HCT116 (cell line): ENCODE data around the gene TCOF1. TPM values are rescaled to one million over a fixed set of nuclear protein-coding genes. Genes with fewer than 3 reads are reported as not detected.

Source experiments
- ATAC-seq: fragments of 200-7000 bp; cut with Tn5 transposase; 2 replicates; pipeline ENCODE4 v1.9.1; 2020; ENCODE audit warnings: mild to moderate bottlenecking, moderate library complexity
- BruUV-seq: library from RNA; stranded (reverse); fragments of 400-500 nt; replicated peaks from 2 replicates; lab custom pipeline; 2021; lab: Mats Ljungman, UMichigan
- CTCF ChIA-PET: fragments of 300-600 bp; sonication (Branson Sonifier 250); formaldehyde crosslinking; loops from one replicate; lab custom pipeline; 2021; ENCODE audit warnings: antibody characterized with exemption; lab: Charles Lee
- POLR2A ChIA-PET: fragments of 300-600, 350-600 bp; sonication (Branson Sonifier 250); formaldehyde crosslinking; loops from one replicate; lab custom pipeline; 2021; ENCODE audit warnings: antibody characterized with exemption; lab: Charles Lee
- RAD21 ChIA-PET, 2 experiments: fragments of 300-600 bp; sonication (Branson Sonifier 250); formaldehyde crosslinking; loops; one replicate each; lab custom pipeline; 2023; ENCODE audit warnings: low total read pairs in 2 of 2; ENCODE audit not compliant: uncharacterized antibody in 2 of 2, unreplicated experiment in 2 of 2, low non-redundant PET in 1 of 2; lab: Charles Lee
- DNase-seq: peaks from one replicate; pipeline ENCODE4 v3.0.0-alpha.2; 2010; ENCODE audit warnings: low read depth, low spot score
- H2AFZ ChIP-seq: fragments of 200-600 bp; shearing (Covaris generic), sonication (generic); 2 replicates; pipeline ENCODE4 v1.6.1; 2017; ENCODE audit warnings: low read depth, mixed run types, mixed read lengths, antibody characterized with exemption, low read length; ENCODE audit not compliant: poor library complexity, severe bottlenecking
- H3K27ac ChIP-seq: 2 replicates; pipeline ENCODE4 v1.5.1; 2012; ENCODE audit warnings: low read depth, low read length
- H3K27me3 ChIP-seq: fragments of 200-600 bp; sonication (generic); 2 replicates; pipeline ENCODE4 v1.6.1; 2016; ENCODE audit warnings: mixed run types, low read length, mixed read lengths; ENCODE audit not compliant: insufficient read depth
- H3K36me3 ChIP-seq, 2 experiments: fragments of 200-500 bp in 1 of 2; fragments of 200-600 bp in 1 of 2; sonication (Bioruptor generic) in 1 of 2; sonication (generic) in 1 of 2; 2 replicates each; pipeline versions ENCODE4 v1.5.1 to v1.6.1; 2014 to 2016; ENCODE audit warnings: low read length in 2 of 2, inconsistent platforms in 1 of 2, mixed read lengths in 1 of 2, mixed run types in 1 of 2; ENCODE audit not compliant: insufficient read depth in 2 of 2, control insufficient read depth in 1 of 2
- H3K4me1 ChIP-seq, 2 experiments: fragments of 200-600 bp in 1 of 2; sonication (generic) in 1 of 2; 2 replicates each; pipeline versions ENCODE4 v1.5.1 to v1.6.1; 2012 to 2017; ENCODE audit warnings: low read length in 2 of 2, inconsistent platforms in 1 of 2, mild to moderate bottlenecking in 1 of 2, mixed read lengths in 1 of 2, mixed run types in 1 of 2, moderate library complexity in 1 of 2; ENCODE audit not compliant: insufficient read depth in 2 of 2, control insufficient read depth in 1 of 2
- H3K4me2 ChIP-seq: fragments of 200-600 bp; sonication (generic); 2 replicates; pipeline ENCODE4 v1.6.1; 2017; ENCODE audit warnings: mixed run types, low read length, mixed read lengths
- H3K4me3 ChIP-seq, 2 experiments: fragments of 200-600 bp in 1 of 2; sonication (generic) in 1 of 2; replicated peaks in 1 of 2; 2 replicates each; pipeline ENCODE4 v1.5.1; 2011 to 2016; ENCODE audit warnings: low read length in 2 of 2, control low read depth in 1 of 2, low read depth in 1 of 2, mild to moderate bottlenecking in 1 of 2, mixed read lengths in 1 of 2, mixed run types in 1 of 2
- H3K79me2 ChIP-seq: fragments of 200-600 bp; sonication (generic); 2 replicates; pipeline ENCODE4 v1.6.1; 2017; ENCODE audit warnings: mild to moderate bottlenecking, mixed run types, low read length, moderate library complexity, mixed read lengths; ENCODE audit not compliant: insufficient read depth
- H3K9ac ChIP-seq: fragments of 200-600 bp; sonication (generic); 2 replicates; pipeline ENCODE4 v1.6.1; 2016; ENCODE audit warnings: low read length, mixed read lengths
- H3K9me2 ChIP-seq: fragments of 200-600 bp; sonication (generic), shearing (Covaris generic); 2 replicates; pipeline ENCODE4 v1.6.1; 2017; ENCODE audit warnings: mixed run types, mild to moderate bottlenecking, moderate library complexity; ENCODE audit not compliant: insufficient read depth
- H3K9me3 ChIP-seq, 2 experiments: fragments of 200-500 bp in 1 of 2; fragments of 200-600 bp in 1 of 2; sonication (Bioruptor generic) in 1 of 2; sonication (generic) in 1 of 2; 2 replicates each; pipeline ENCODE4 v1.6.1; 2014 to 2017; ENCODE audit warnings: low read length in 2 of 2, mixed read lengths in 2 of 2, inconsistent platforms in 1 of 2, low read depth in 1 of 2, mild to moderate bottlenecking in 1 of 2, mixed run types in 1 of 2, moderate library complexity in 1 of 2; ENCODE audit not compliant: control insufficient read depth in 1 of 2, insufficient read depth in 1 of 2
- H4K20me1 ChIP-seq: fragments of 200-600 bp; sonication (generic), shearing (Covaris generic); 2 replicates; pipeline ENCODE4 v1.6.1; 2017; ENCODE audit warnings: mixed run types, mild to moderate bottlenecking, moderate library complexity; ENCODE audit not compliant: insufficient read depth
- CBX3 ChIP-seq: IDR thresholded peaks from 2 replicates; pipeline ENCODE4 v1.6.1; 2012; ENCODE audit warnings: low read depth
- EGR1 ChIP-seq: IDR thresholded peaks from 2 replicates; pipeline ENCODE4 v1.6.1; 2012; ENCODE audit warnings: low read depth
- ELF1 ChIP-seq: IDR thresholded peaks from 2 replicates; pipeline ENCODE4 v1.6.1; 2012; ENCODE audit warnings: low read depth, borderline replicate concordance
- EZH2 ChIP-seq: fragments of 200-600 bp; sonication (generic); IDR thresholded peaks from 2 replicates; pipeline ENCODE4 v1.6.1; 2017; ENCODE audit warnings: antibody characterized with exemption, mixed run types
- EZH2phosphoT487 ChIP-seq: fragments of 200-600 bp; IDR thresholded peaks from 2 replicates; pipeline ENCODE4 v1.6.1; 2018; ENCODE audit warnings: antibody characterized with exemption, borderline replicate concordance
- POLR2A ChIP-seq: IDR thresholded peaks from 2 replicates; pipeline ENCODE4 v1.7.0; 2011; ENCODE audit warnings: borderline replicate concordance; ENCODE audit not compliant: insufficient read depth, insufficient read length; ENCODE audit errors: extremely low read depth
- POLR2AphosphoS5 ChIP-seq: IDR thresholded peaks from 2 replicates; pipeline ENCODE4 v1.6.1; 2011; ENCODE audit warnings: mild to moderate bottlenecking, low read depth, low read length, moderate library complexity
- SIN3A ChIP-seq: IDR thresholded peaks from 2 replicates; pipeline ENCODE4 v1.6.1; 2012; ENCODE audit warnings: low read depth
- SP1 ChIP-seq: IDR thresholded peaks from 2 replicates; pipeline ENCODE4 v1.6.1; 2012; ENCODE audit warnings: low read depth
- TCF7L2 ChIP-seq: IDR thresholded peaks from 2 replicates; pipeline ENCODE4 v1.7.0; 2011; ENCODE audit warnings: borderline replicate concordance, inconsistent platforms; ENCODE audit not compliant: insufficient read depth, insufficient read length; ENCODE audit errors: extremely low read depth
- ZFX ChIP-seq: fragments of 450-650 bp; IDR thresholded peaks from 2 replicates; pipeline ENCODE4 v1.6.1; 2017
- intact Hi-C: fragments of 100-400 bp; cut with micrococcal nuclease; formaldehyde crosslinking; loops from 2 replicates; pipeline ENCODE4 v1.10.0; 2022
- total RNA-seq: library from RNA; stranded (reverse); gene quantifications from one replicate; pipeline ENCODE4 v1.2.1, GENCODE V29; 2021; ENCODE audit not compliant: unreplicated experiment
- TF ChIP-seq, protein P1 (sequence below): IDR thresholded peaks from 2 replicates; pipeline ENCODE4 v1.6.1; 2011; ENCODE audit warnings: mild to moderate bottlenecking, low read length, moderate library complexity; ENCODE audit not compliant: insufficient replicate concordance; ENCODE audit errors: extremely low read depth
- TF ChIP-seq, protein P2 (sequence below): IDR thresholded peaks from 2 replicates; pipeline ENCODE4 v1.6.1; 2012; ENCODE audit warnings: low read depth
- TF ChIP-seq, protein P3 (sequence below): IDR thresholded peaks from 2 replicates; pipeline ENCODE4 v1.6.1; 2012

Gene TCOF1
- total RNA-seq, 1 experiment from 2014 or later = 94.7 TPM

- RAD21 ChIA-PET = no interaction called here
- CTCF ChIA-PET = interaction anchor here (1.8 kb wide), 1 partner anchor 40 kb away, joined by 4 read pairs; no protein-coding TSS in a partner anchor
Measured at GRCh38 chr5:150311015-150311692, 46.3 kb upstream of the TCOF1 start.

More at GRCh38 chr5:150311015-150311692, 46.3 kb upstream of the TCOF1 start:
- Histone ChIP-seq H3K9me2 (no peaks in the 10 kb centered on the region), H3K9ac (no peak overlapping the region), H3K27me3 (no peaks in the 10 kb centered on the region), H3K36me3 (no peaks in the 10 kb centered on the region), H3K79me2 (no peaks in the 10 kb centered on the region), H2AFZ (no peak overlapping the region), H3K4me2 (no peak overlapping the region), H3K9me3 (no peaks in the 10 kb centered on the region), H3K27ac (no peak overlapping the region), H3K4me1 (no peaks in the 10 kb centered on the region), H3K4me3 (no peak overlapping the region), H4K20me1 (no peaks in the 10 kb centered on the region)
- BruUV-seq = no TSS peak
- POLR2A ChIA-PET = no interaction called here
- TF ChIP-seq EGR1 (no peak), TCF7L2 (no peak), ZFX (no peak), POLR2A (no peak), SIN3A (no peak), SP1 (no peak), POLR2AphosphoS5 (no peak), ELF1 (no peak), EZH2 (no peak), EZH2phosphoT487 (no peak), CBX3 (no peak)
- TF ChIP-seq, protein P1, sequence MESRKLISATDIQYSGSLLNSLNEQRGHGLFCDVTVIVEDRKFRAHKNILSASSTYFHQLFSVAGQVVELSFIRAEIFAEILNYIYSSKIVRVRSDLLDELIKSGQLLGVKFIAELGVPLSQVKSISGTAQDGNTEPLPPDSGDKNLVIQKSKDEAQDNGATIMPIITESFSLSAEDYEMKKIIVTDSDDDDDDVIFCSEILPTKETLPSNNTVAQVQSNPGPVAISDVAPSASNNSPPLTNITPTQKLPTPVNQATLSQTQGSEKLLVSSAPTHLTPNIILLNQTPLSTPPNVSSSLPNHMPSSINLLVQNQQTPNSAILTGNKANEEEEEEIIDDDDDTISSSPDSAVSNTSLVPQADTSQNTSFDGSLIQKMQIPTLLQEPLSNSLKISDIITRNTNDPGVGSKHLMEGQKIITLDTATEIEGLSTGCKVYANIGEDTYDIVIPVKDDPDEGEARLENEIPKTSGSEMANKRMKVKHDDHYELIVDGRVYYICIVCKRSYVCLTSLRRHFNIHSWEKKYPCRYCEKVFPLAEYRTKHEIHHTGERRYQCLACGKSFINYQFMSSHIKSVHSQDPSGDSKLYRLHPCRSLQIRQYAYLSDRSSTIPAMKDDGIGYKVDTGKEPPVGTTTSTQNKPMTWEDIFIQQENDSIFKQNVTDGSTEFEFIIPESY = no peak
- TF ChIP-seq, protein P2, sequence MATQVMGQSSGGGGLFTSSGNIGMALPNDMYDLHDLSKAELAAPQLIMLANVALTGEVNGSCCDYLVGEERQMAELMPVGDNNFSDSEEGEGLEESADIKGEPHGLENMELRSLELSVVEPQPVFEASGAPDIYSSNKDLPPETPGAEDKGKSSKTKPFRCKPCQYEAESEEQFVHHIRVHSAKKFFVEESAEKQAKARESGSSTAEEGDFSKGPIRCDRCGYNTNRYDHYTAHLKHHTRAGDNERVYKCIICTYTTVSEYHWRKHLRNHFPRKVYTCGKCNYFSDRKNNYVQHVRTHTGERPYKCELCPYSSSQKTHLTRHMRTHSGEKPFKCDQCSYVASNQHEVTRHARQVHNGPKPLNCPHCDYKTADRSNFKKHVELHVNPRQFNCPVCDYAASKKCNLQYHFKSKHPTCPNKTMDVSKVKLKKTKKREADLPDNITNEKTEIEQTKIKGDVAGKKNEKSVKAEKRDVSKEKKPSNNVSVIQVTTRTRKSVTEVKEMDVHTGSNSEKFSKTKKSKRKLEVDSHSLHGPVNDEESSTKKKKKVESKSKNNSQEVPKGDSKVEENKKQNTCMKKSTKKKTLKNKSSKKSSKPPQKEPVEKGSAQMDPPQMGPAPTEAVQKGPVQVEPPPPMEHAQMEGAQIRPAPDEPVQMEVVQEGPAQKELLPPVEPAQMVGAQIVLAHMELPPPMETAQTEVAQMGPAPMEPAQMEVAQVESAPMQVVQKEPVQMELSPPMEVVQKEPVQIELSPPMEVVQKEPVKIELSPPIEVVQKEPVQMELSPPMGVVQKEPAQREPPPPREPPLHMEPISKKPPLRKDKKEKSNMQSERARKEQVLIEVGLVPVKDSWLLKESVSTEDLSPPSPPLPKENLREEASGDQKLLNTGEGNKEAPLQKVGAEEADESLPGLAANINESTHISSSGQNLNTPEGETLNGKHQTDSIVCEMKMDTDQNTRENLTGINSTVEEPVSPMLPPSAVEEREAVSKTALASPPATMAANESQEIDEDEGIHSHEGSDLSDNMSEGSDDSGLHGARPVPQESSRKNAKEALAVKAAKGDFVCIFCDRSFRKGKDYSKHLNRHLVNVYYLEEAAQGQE = no peak
- TF ChIP-seq, protein P3, sequence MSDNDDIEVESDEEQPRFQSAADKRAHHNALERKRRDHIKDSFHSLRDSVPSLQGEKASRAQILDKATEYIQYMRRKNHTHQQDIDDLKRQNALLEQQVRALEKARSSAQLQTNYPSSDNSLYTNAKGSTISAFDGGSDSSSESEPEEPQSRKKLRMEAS = no peak
- intact Hi-C loops = no loop called here
- ATAC-seq (no peak), DNase-seq (no peak)
